ENCODE measurements around the gene ZBTB43.

The ZBTB43 gene

GRCh38 chr9:126791406-126792230, 13.2 kb upstream of the ZBTB43 start:
- H3F3A ChIP-seq (ENCODE audit: low read depth): no peaks in the 10 kb centered on the region
- no peak overlapping the region for H2AFZ ChIP-seq (ENCODE audit: low read length)
- H3K4me3 ChIP-seq (ENCODE audit: low read length, poor library complexity, severe bottlenecking): no peak overlapping the region
- H3K27me3 ChIP-seq (ENCODE audit: insufficient read depth, low read length, poor library complexity, severe bottlenecking): no peaks in the 10 kb centered on the region
- H3K36me3 ChIP-seq (ENCODE audit: insufficient read depth, low read length): no peaks in the 10 kb centered on the region
- no peak overlapping the region for H3K9ac ChIP-seq (ENCODE audit: low read depth, low read length, poor library complexity, severe bottlenecking)
- no peaks in the 10 kb centered on the region for H3K79me2 ChIP-seq (ENCODE audit: insufficient read depth, low read length)
- H3K4me2 ChIP-seq (ENCODE audit: low read depth, low read length, poor library complexity, severe bottlenecking): no peak overlapping the region
- H3K4me1 ChIP-seq (ENCODE audit: insufficient read depth, low read length, poor library complexity, severe bottlenecking): no peaks in the 10 kb centered on the region
- H3K9me2 ChIP-seq (replicated peaks; ENCODE audit: low read depth, low read length): no peaks in the 10 kb centered on the region
- H3K9me3 ChIP-seq (ENCODE audit: insufficient read depth, low read depth, low read length): no peaks in the 10 kb centered on the region; the same call in 1 of the 2 replicates
- no peaks in the 10 kb centered on the region for H4K20me1 ChIP-seq (ENCODE audit: insufficient read depth, low read length, poor library complexity, severe bottlenecking)
- TF ChIP-seq EZH2phosphoT487 (IDR thresholded peaks at IDR 0.05; ENCODE audit: borderline replicate concordance): no peak
- TF ChIP-seq, protein P1, sequence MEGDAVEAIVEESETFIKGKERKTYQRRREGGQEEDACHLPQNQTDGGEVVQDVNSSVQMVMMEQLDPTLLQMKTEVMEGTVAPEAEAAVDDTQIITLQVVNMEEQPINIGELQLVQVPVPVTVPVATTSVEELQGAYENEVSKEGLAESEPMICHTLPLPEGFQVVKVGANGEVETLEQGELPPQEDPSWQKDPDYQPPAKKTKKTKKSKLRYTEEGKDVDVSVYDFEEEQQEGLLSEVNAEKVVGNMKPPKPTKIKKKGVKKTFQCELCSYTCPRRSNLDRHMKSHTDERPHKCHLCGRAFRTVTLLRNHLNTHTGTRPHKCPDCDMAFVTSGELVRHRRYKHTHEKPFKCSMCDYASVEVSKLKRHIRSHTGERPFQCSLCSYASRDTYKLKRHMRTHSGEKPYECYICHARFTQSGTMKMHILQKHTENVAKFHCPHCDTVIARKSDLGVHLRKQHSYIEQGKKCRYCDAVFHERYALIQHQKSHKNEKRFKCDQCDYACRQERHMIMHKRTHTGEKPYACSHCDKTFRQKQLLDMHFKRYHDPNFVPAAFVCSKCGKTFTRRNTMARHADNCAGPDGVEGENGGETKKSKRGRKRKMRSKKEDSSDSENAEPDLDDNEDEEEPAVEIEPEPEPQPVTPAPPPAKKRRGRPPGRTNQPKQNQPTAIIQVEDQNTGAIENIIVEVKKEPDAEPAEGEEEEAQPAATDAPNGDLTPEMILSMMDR (conservative IDR thresholded peaks at IDR 0.05; ENCODE audit: low read length): no peak

GRCh38 chr9:126793686-126794417, 11.0 kb upstream of the ZBTB43 start:
- Histone ChIP-seq H2AFZ (ENCODE audit: low read length) (no peak overlapping the region), H4K20me1 (ENCODE audit: insufficient read depth, low read length, poor library complexity, severe bottlenecking) (no peaks in the 10 kb centered on the region), H3K27me3 (ENCODE audit: insufficient read depth, low read length, poor library complexity, severe bottlenecking) (no peaks in the 10 kb centered on the region), H3K36me3 (ENCODE audit: insufficient read depth, low read length) (no peaks in the 10 kb centered on the region), H3K9me3 (ENCODE audit: insufficient read depth, low read depth, low read length) (no peaks in the 10 kb centered on the region; the same call in 1 of the 2 replicates), H3K9ac (ENCODE audit: low read depth, low read length, poor library complexity, severe bottlenecking) (no peak overlapping the region), H3K9me2 (replicated peaks; ENCODE audit: low read depth, low read length) (no peaks in the 10 kb centered on the region), H3K79me2 (ENCODE audit: insufficient read depth, low read length) (no peaks in the 10 kb centered on the region), H3K4me2 (ENCODE audit: low read depth, low read length, poor library complexity, severe bottlenecking) (no peak overlapping the region), H3K4me1 (ENCODE audit: insufficient read depth, low read length, poor library complexity, severe bottlenecking) (no peaks in the 10 kb centered on the region), H3F3A (ENCODE audit: low read depth) (no peaks in the 10 kb centered on the region), H3K4me3 (ENCODE audit: low read length, poor library complexity, severe bottlenecking) (no peak overlapping the region)
- TF ChIP-seq EZH2phosphoT487 (IDR thresholded peaks at IDR 0.05; ENCODE audit: borderline replicate concordance): no peak
- TF ChIP-seq, protein P1 (conservative IDR thresholded peaks at IDR 0.05; ENCODE audit: low read length): no peak

- no peaks in the 10 kb centered on the region; the same call in 1 of the 2 replicates for H3K9me3 ChIP-seq (ENCODE audit: insufficient read depth, low read depth, low read length)
- H3K79me2 ChIP-seq (ENCODE audit: insufficient read depth, low read length): no peaks in the 10 kb centered on the region
- no peak overlapping the region for H3K9ac ChIP-seq (ENCODE audit: low read depth, low read length, poor library complexity, severe bottlenecking)
- no peaks in the 10 kb centered on the region for H3K36me3 ChIP-seq (ENCODE audit: insufficient read depth, low read length)
- H3K4me2 ChIP-seq (ENCODE audit: low read depth, low read length, poor library complexity, severe bottlenecking): no peak overlapping the region
- no peaks in the 10 kb centered on the region for H3F3A ChIP-seq (ENCODE audit: low read depth)
- H3K4me1 ChIP-seq (ENCODE audit: insufficient read depth, low read length, poor library complexity, severe bottlenecking): no peaks in the 10 kb centered on the region
- no peak overlapping the region for H2AFZ ChIP-seq (ENCODE audit: low read length)
- TF ChIP-seq, protein P1 (conservative IDR thresholded peaks at IDR 0.05; ENCODE audit: low read length): no peak
- no peak for TF ChIP-seq EZH2phosphoT487 (IDR thresholded peaks at IDR 0.05; ENCODE audit: borderline replicate concordance)
- H3K9me2 ChIP-seq (replicated peaks; ENCODE audit: low read depth, low read length): no peaks in the 10 kb centered on the region
- no peaks in the 10 kb centered on the region for H3K27me3 ChIP-seq (ENCODE audit: insufficient read depth, low read length, poor library complexity, severe bottlenecking)
- H4K20me1 ChIP-seq (ENCODE audit: insufficient read depth, low read length, poor library complexity, severe bottlenecking): no peaks in the 10 kb centered on the region
- H3K4me3 ChIP-seq (ENCODE audit: low read length, poor library complexity, severe bottlenecking): no peak overlapping the region
Observed at GRCh38 chr9:126794441-126794840, 10.4 kb upstream of the ZBTB43 start.
